HFFc6 (cell line): ENCODE data around the gene SHISA6. TPM values are rescaled to one million over a fixed set of nuclear protein-coding genes. Genes with fewer than 3 reads are reported as not detected.

Source experiments
- DNase-seq: peaks from one replicate; pipeline ENCODE4 v3.0.0-alpha.2; 2018
- H3K27ac Mint-ChIP-seq: 2 replicates; pipeline ENCODE4 v1.8.0; 2020; ENCODE audit warnings: mild to moderate bottlenecking, mixed read lengths
- H3K27me3 Mint-ChIP-seq: 2 replicates; pipeline ENCODE4 v1.8.0; 2021; ENCODE audit warnings: mild to moderate bottlenecking, moderate library complexity, mixed read lengths; ENCODE audit not compliant: insufficient read depth
- H3K36me3 Mint-ChIP-seq: 2 replicates; pipeline ENCODE4 v1.8.0; 2021; ENCODE audit warnings: low read depth, mixed read lengths
- H3K4me1 Mint-ChIP-seq: 2 replicates; pipeline ENCODE4 v1.8.0; 2020; ENCODE audit warnings: low read depth, mixed read lengths
- H3K4me3 Mint-ChIP-seq: 2 replicates; pipeline ENCODE4 v1.8.0; 2020; ENCODE audit warnings: mild to moderate bottlenecking, moderate library complexity, mixed read lengths
- H3K9me3 Mint-ChIP-seq: 2 replicates; pipeline ENCODE4 v1.8.0; 2020; ENCODE audit warnings: mild to moderate bottlenecking, mixed read lengths
- CTCF ChIP-seq: fragments of 200-600 bp; sonication (generic); IDR thresholded peaks from 2 replicates; pipeline ENCODE4 v1.5.0; 2021; ENCODE audit warnings: antibody characterized with exemption, mild to moderate bottlenecking
- long read RNA-seq: library from polyadenylated mRNA; unstranded; transcript quantifications from one replicate; pipeline ENCODE4 v2.0.0, GENCODE V29; 2019
- total RNA-seq, 6 experiments: library from RNA; stranded (reverse); fragmentation: NEBNext Ultra II Directional; extraction: Animal tissue kit (Norgen Biotek cat#: 25700); gene quantifications; 2 replicates in 1 of 6; 3 replicates in 5 of 6; pipeline ENCODE4 v1.2.3, GENCODE V29; 2021

Gene SHISA6
- not detected for total RNA-seq
- long read RNA-seq, result 0 reads

- no peaks in the 10 kb centered on the region for H3K4me1 Mint-ChIP-seq
- H3K9me3 Mint-ChIP-seq, result peaks cover 60% of the 10 kb centered on the region
- H3K27ac Mint-ChIP-seq, result no peak within 1 kb of the TSS
- no peak within 1 kb of the TSS for H3K4me3 Mint-ChIP-seq
- H3K36me3 Mint-ChIP-seq, result peaks cover 7% of the 10 kb centered on the region; the same call in 1 of the 2 replicates
- peaks cover 5% of the 10 kb centered on the region; the same call in 1 of the 2 replicates for H3K27me3 Mint-ChIP-seq
- no peak for TF ChIP-seq CTCF
- no peak for DNase-seq
These were observed at the start of gene SHISA6 for GRCh38 chr17:11240841-11241610. Gene SHISA6 (plus strand): TSS chr17:11241213.

GRCh38 chr17:11195801-11196200 is 45.2 kb upstream of the SHISA6 start:
- no peak for TF ChIP-seq CTCF
- Mint-ChIP-seq H3K27me3 (no peaks in the 10 kb centered on the region; the same call in 1 of the 2 replicates), H3K27ac (no peak overlapping the region), H3K9me3 (peaks cover 68% of the 10 kb centered on the region), H3K36me3 (no peaks in the 10 kb centered on the region), H3K4me3 (no peak overlapping the region), H3K4me1 (no peaks in the 10 kb centered on the region)
- no peak for DNase-seq

- H3K4me3 Mint-ChIP-seq, result no peak overlapping the region
- peaks cover 73% of the 10 kb centered on the region for H3K9me3 Mint-ChIP-seq
- no peaks in the 10 kb centered on the region; the same call in none of the 2 replicates for H3K27me3 Mint-ChIP-seq
- H3K27ac Mint-ChIP-seq, result no peak overlapping the region
- H3K4me1 Mint-ChIP-seq, result no peaks in the 10 kb centered on the region
- DNase-seq, result no peak
- peaks cover 4% of the 10 kb centered on the region; the same call in 1 of the 2 replicates for H3K36me3 Mint-ChIP-seq
- TF ChIP-seq CTCF, result no peak
These were observed 36.0 kb upstream of the SHISA6 start for GRCh38 chr17:11204991-11205390.

GRCh38 chr17:11205659-11206058 is 35.4 kb upstream of the SHISA6 start:
- Mint-ChIP-seq H3K27ac (no peak overlapping the region), H3K27me3 (no peaks in the 10 kb centered on the region; the same call in none of the 2 replicates), H3K4me3 (no peak overlapping the region), H3K4me1 (no peaks in the 10 kb centered on the region), H3K9me3 (peaks cover 73% of the 10 kb centered on the region), H3K36me3 (peaks cover 10% of the 10 kb centered on the region; the same call in 1 of the 2 replicates)
- DNase-seq, result no peak
- TF ChIP-seq CTCF, result no peak

GRCh38 chr17:11209906-11210305 is 31.1 kb upstream of the SHISA6 start:
- no peak for DNase-seq
- no peak for TF ChIP-seq CTCF
- peaks cover 8% of the 10 kb centered on the region; the same call in 1 of the 2 replicates for H3K36me3 Mint-ChIP-seq
- no peak overlapping the region for H3K27ac Mint-ChIP-seq
- peaks cover 78% of the 10 kb centered on the region for H3K9me3 Mint-ChIP-seq
- no peak overlapping the region for H3K4me3 Mint-ChIP-seq
- no peaks in the 10 kb centered on the region for H3K4me1 Mint-ChIP-seq
- no peaks in the 10 kb centered on the region; the same call in none of the 2 replicates for H3K27me3 Mint-ChIP-seq
